Lower lobe of right lung (tissue), 2 donors: ENCODE measurements around the gene WDR31. TPM values are rescaled to one million over a fixed set of nuclear protein-coding genes. Genes with fewer than 3 reads are reported as not detected.

ENCODE experiments used
- ATAC-seq, 2 donors: fragments of 200-7000 bp; cut with Tn5 transposase; one replicate each; pipeline ENCODE4 v1.9.1; 2020 to 2022; ENCODE audit warnings: mild to moderate bottlenecking in 2 of 2, moderate library complexity in 2 of 2
- DNase-seq: peaks from one replicate; pipeline ENCODE4 v3.0.0-alpha.2; 2020
- H3K27ac ChIP-seq: fragments of 200-600 bp; one replicate; pipeline ENCODE4 v1.8.0; 2022
- H3K27me3 ChIP-seq: fragments of 200-600 bp; one replicate; pipeline ENCODE4 v1.8.0; 2022; ENCODE audit warnings: low read depth
- H3K36me3 ChIP-seq: fragments of 200-600 bp; one replicate; pipeline ENCODE4 v1.8.0; 2022; ENCODE audit warnings: mild to moderate bottlenecking
- H3K4me1 ChIP-seq: fragments of 200-600 bp; one replicate; pipeline ENCODE4 v1.8.0; 2022
- H3K4me3 ChIP-seq: fragments of 200-600 bp; one replicate; pipeline ENCODE4 v1.8.0; 2022; ENCODE audit warnings: mild to moderate bottlenecking
- H3K9me3 ChIP-seq: fragments of 200-600 bp; one replicate; pipeline ENCODE4 v1.8.0; 2022
- CTCF ChIP-seq: fragments of 200-600 bp; IDR thresholded peaks from one replicate; pipeline ENCODE4 v1.8.0; 2022; ENCODE audit warnings: antibody characterized with exemption, mild to moderate bottlenecking
- intact Hi-C: fragments of 100-400 bp; cut with DNase I; formaldehyde crosslinking; loops from one replicate; pipeline ENCODE4 v1.11.0; 2022
- total RNA-seq: library from RNA; stranded (reverse); fragmentation: NEBNext Ultra II Directional; extraction: Animal tissue kit (Norgen Biotek cat#: 25700); gene quantifications from one replicate; pipeline ENCODE4 v1.2.1, GENCODE V29; 2021
- donor health status: DM: no; HTN: yes; CAD: no; lungs with severe emphysema.

The WDR31 gene
- total RNA-seq, 1 donor from 2014 or later, result 4.5 TPM

DNA sequence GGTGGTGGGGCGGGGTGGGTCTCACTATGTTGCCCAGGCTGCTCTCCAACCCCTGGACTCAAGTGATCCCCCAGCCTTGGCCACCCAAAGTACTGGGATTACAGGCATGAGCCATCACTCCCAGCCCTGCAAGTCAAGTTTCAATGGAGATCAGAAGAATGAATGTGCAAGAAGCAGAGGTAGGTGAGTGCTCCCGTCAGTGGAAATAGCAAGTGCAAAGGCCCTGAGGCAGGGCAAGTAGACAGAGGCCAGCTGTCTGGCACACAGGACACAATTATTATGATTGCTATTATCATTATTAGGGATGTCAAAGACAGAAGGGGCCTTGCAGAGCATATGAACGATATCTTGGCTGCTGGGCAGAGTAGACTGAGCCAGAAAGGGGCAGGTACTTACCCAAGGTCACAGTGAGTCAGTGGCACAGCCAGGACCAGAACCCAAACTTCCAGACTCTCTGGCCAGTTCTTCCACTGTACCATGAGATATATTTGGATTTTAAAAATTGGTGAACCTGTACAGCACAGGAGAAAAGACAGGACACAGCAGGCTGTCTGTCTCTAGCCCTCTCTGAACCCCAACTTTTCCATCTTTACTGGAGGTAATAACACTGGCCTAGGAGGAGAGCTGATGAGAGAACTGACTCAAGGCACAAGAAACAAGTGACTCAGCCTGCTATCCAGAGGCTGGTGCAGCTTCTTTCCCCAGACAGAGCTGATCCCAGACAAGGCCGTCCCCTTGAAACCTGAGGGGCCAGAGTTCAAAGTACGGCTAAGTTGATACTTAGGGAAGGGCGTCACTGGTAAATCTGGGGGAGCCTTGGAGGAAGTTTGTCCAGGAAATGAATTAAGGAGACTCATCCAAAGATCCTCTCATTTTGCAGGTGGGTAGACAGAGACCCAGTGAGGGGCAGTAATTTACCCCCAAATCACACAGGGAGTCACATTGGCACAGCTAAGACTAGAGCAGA is 35.3 kb upstream of the WDR31 start:
- intact Hi-C loops, result no loop called here
- DNase-seq, result no peak
- no peaks in the 10 kb centered on the region for H3K4me1 ChIP-seq

GRCh38 chr9:113373676-113374392 is 33.8 kb upstream of the WDR31 start:
- no peaks in the 10 kb centered on the region for H3K9me3 ChIP-seq
- H3K27me3 ChIP-seq, result no peaks in the 10 kb centered on the region
- intact Hi-C loops, result no loop called here
- H3K36me3 ChIP-seq, result peaks cover 9% of the 10 kb centered on the region
- no peak for TF ChIP-seq CTCF
- H3K4me3 ChIP-seq, result no peak overlapping the region
- no peak overlapping the region for H3K27ac ChIP-seq
- no peak for ATAC-seq
- no peak for DNase-seq
- no peaks in the 10 kb centered on the region for H3K4me1 ChIP-seq

More for the DNA sequence above, 35.3 kb upstream of the WDR31 start:
- Histone ChIP-seq H3K27me3 (no peaks in the 10 kb centered on the region), H3K27ac (no peak overlapping the region), H3K9me3 (no peaks in the 10 kb centered on the region), H3K4me3 (peak overlapping the region; percentile 74), H3K36me3 (peaks cover 9% of the 10 kb centered on the region)
- TF ChIP-seq CTCF, result no peak
- ATAC-seq, result peak in 1 of 2 donors; percentile 10

DNA sequence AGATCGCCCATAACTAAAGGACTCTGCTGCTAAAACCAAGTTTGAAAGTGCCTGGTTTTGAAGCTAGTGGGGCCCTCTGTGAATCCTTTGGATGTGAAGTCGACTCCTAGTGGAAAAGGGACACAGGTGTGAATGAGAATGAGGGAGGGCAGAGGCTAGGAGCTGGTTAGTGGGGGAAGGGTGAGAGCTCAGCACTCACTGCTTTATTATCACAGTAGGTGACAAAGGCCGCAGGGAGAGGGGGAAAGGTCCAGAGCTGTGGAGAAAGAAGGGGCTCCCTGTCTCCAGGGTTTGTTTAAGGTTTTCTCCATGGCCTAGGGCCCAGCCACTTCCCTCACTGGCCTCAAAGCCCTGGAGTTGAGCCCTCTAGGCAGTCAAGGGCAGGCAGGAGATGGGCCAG is 33.2 kb upstream of the WDR31 start:
- H3K27ac ChIP-seq, result no peak overlapping the region
- no peak overlapping the region for H3K4me3 ChIP-seq
- no peaks in the 10 kb centered on the region for H3K4me1 ChIP-seq
- TF ChIP-seq CTCF, result no peak
- intact Hi-C loops, result no loop called here
- H3K36me3 ChIP-seq, result peaks cover 9% of the 10 kb centered on the region
- H3K27me3 ChIP-seq, result no peaks in the 10 kb centered on the region
- H3K9me3 ChIP-seq, result no peaks in the 10 kb centered on the region
- DNase-seq (no peak), ATAC-seq (no peak)

DNA sequence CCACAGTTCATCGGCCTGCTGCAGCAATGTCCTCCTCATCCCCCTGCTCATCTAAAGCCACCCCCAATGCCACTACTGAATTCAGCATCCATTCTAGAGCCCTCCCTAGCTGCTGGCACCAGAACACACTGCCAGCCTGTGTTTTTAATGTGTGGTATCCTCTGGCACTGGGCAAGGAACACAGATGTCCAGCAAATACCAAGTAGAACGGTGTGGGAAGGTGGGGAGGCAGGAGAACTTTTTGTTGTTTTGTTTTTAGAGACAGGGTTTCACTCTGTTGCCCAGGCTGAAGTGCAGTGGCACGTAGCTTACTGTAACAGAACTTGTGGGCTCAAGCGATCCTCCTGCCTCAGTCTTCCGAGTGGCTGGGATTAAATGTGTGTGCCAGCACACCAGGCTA is 32.0 kb upstream of the WDR31 start:
- Histone ChIP-seq H3K4me1 (no peaks in the 10 kb centered on the region), H3K27me3 (no peaks in the 10 kb centered on the region), H3K4me3 (no peak overlapping the region), H3K36me3 (peaks cover 9% of the 10 kb centered on the region), H3K27ac (no peak overlapping the region), H3K9me3 (no peaks in the 10 kb centered on the region)
- ATAC-seq, result no peak
- intact Hi-C loops, result no loop called here
- no peak for TF ChIP-seq CTCF
- DNase-seq, result no peak

DNA sequence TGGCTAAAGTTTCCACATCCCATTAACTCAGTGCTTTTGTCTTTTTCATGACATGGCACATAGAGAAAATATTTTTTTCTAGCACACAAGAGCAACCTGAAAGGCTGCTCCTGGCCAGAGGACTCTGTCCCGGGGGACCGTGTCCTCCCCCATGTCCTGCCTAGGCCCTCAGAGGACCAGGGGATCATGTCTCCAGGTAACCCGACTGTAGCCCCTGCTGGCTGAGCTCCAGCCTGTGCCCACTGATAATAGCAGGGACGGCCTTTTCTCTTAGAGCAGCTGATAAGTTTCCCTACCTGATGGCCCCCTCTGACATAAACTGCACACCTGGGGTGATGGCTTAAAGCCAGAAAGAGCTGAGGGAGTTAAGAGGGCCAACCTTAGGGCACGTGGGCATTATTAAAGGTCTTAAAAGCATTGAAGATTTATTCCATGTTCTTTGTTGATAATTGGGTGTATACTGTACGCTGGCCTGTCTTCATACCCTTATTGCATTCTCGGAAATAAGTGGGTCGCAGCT is 30.8 kb upstream of the WDR31 start:
- Histone ChIP-seq H3K27me3 (no peaks in the 10 kb centered on the region), H3K27ac (no peak overlapping the region), H3K4me3 (no peak overlapping the region), H3K36me3 (peaks cover 9% of the 10 kb centered on the region), H3K9me3 (no peaks in the 10 kb centered on the region), H3K4me1 (no peaks in the 10 kb centered on the region)
- no peak for TF ChIP-seq CTCF
- DNase-seq (no peak), ATAC-seq (no peak)
- intact Hi-C loops, result no loop called here
